Fibroblast of lung (primary cell): ENCODE data around the gene DPP4. TPM values are rescaled to one million over a fixed set of nuclear protein-coding genes. Genes with fewer than 3 reads are reported as not detected.

ENCODE experiments used
- DNase-seq, 2 donors: peaks; one replicate each; pipeline versions ENCODE4 v3.0.0 to v3.0.0-alpha.2; 2010; ENCODE audit warnings: low read depth in 2 of 2
- H2AFZ ChIP-seq: 2 replicates; pipeline ENCODE4 v1.5.1; 2012; ENCODE audit warnings: low read length, control low read depth, inconsistent platforms
- H3K27ac ChIP-seq: 2 replicates; pipeline ENCODE4 v1.5.1; 2011; ENCODE audit warnings: low read length, control low read depth; ENCODE audit not compliant: insufficient read depth
- H3K27me3 ChIP-seq: 2 replicates; pipeline ENCODE4 v1.5.1; 2011; ENCODE audit warnings: mild to moderate bottlenecking, low read length; ENCODE audit not compliant: control insufficient read depth, insufficient read depth
- H3K36me3 ChIP-seq: 2 replicates; pipeline ENCODE4 v1.5.1; 2011; ENCODE audit warnings: low read length; ENCODE audit not compliant: control insufficient read depth, insufficient read depth
- H3K4me1 ChIP-seq: 2 replicates; pipeline ENCODE4 v1.5.1; 2011; ENCODE audit warnings: low read length; ENCODE audit not compliant: control insufficient read depth, insufficient read depth; ENCODE audit errors: extremely low read depth
- H3K4me2 ChIP-seq: 2 replicates; pipeline ENCODE4 v1.5.1; 2011; ENCODE audit warnings: low read length, control low read depth; ENCODE audit not compliant: insufficient read depth; ENCODE audit errors: extremely low read depth
- H3K4me3 ChIP-seq, 4 experiments: fragments of 200-600 bp in 1 of 4; sonication (generic) in 1 of 4; replicated peaks in 1 of 4; 2 replicates each; pipeline ENCODE4 v1.5.1; 2011 to 2016; ENCODE audit warnings: low read length in 4 of 4, low read depth in 3 of 4, mild to moderate bottlenecking in 3 of 4, control low read depth in 2 of 4, inconsistent platforms in 1 of 4, mixed read lengths in 1 of 4; ENCODE audit not compliant: insufficient read depth in 1 of 4; ENCODE audit errors: control extremely low read depth in 1 of 4
- H3K79me2 ChIP-seq: 2 replicates; pipeline ENCODE4 v1.5.1; 2012; ENCODE audit warnings: mild to moderate bottlenecking, low read length, inconsistent platforms; ENCODE audit not compliant: control insufficient read depth, insufficient read depth
- H3K9ac ChIP-seq: 2 replicates; pipeline ENCODE4 v1.5.1; 2011; ENCODE audit warnings: mild to moderate bottlenecking, low read length, control low read depth; ENCODE audit not compliant: insufficient read depth
- H3K9me3 ChIP-seq: 2 replicates; pipeline ENCODE4 v1.5.1; 2012; ENCODE audit warnings: low read depth, low read length; ENCODE audit not compliant: control insufficient read depth, insufficient read depth
- H4K20me1 ChIP-seq: 2 replicates; pipeline ENCODE4 v1.5.1; 2011; ENCODE audit warnings: low read length; ENCODE audit not compliant: control insufficient read depth, insufficient read depth; ENCODE audit errors: extremely low read depth
- EZH2 ChIP-seq: IDR thresholded peaks from 2 replicates; pipeline ENCODE4 v1.5.1; 2012; ENCODE audit warnings: low read length, control low read depth, mild to moderate bottlenecking; ENCODE audit errors: missing control alignments
- polyA minus RNA-seq: library from RNA; depleted of rRNA, polyadenylated mRNA; stranded (reverse); fragments of >200 nt; gene quantifications from 2 replicates; pipeline ENCODE4 v1.2.3, GENCODE V29; 2011; ENCODE audit warnings: low replicate concordance
- polyA plus RNA-seq, 2 donors: library from polyadenylated mRNA; depleted of rRNA in 1 of 2; stranded (reverse) in 1 of 2; unstranded in 1 of 2; fragments of >200 nt; gene quantifications; 2 replicates each; pipeline ENCODE4 v1.2.1, GENCODE V29; 2011 to 2012; ENCODE audit warnings: missing spikeins in 1 of 2
- total RNA-seq: library from RNA; depleted of rRNA; stranded (reverse); fragments of >200 nt; gene quantifications from 2 replicates; pipeline ENCODE4 v1.2.1, GENCODE V29; 2014
- TF ChIP-seq, protein P1 (sequence below), 2 donors: IDR thresholded peaks in 1 of 2; conservative IDR thresholded peaks in 1 of 2; 1 replicate in 1 of 2; 2 replicates in 1 of 2; pipeline ENCODE4 v1.5.1; 2011 to 2012; ENCODE audit warnings: low read length in 2 of 2, control low read depth in 1 of 2, inconsistent platforms in 1 of 2, low read depth in 1 of 2, mild to moderate bottlenecking in 1 of 2

DPP4 gene
- 148 and 297 TPM in 2 replicates for total RNA-seq
- 35.6 and 58.1 TPM in 2 replicates for polyA plus RNA-seq
- 32.5 and 61.7 TPM in 2 replicates for polyA plus RNA-seq (2012)
- 18.6 and 19.3 TPM in 2 replicates for polyA minus RNA-seq

DNA sequence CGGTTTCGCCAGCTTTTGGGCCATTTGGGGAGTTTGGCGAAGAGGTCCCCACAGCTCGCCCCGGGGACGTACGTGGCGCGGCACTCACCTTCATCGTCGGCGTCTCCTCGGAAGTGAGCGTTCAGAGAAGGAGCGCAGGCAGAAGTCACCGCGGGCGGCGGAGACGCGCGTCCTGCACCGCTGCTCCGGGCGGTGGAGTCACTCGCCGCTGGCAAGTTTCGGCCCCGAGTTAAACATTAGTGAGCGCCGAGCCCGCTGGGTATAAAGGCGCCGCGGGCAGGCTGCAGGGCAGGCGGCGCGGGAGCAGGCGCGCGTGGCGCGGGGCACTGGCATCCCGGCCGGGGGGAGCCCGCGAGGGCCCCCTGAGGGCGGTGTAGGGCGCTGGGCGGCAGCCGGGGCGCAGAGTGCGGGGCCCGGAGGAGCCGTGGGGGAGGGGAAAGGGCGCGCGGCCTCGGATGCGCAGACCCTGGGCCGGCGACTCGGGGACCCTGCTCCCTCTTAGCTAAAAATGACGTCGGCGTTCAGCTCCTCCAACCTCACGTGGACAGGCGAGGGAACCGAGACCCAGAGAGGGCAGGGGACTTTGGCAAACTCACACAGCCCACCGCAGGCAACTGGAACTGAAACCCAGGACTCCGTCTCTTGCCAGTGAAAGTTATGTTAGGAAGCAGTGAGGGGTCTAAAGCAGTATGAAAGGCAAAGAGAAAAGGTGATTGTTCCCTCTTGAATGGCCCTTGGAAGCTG lies at the start of gene DPP4:
Gene DPP4 (minus strand): TSS at position 328 of the 744 bp plus-strand sequence. CDS start 234 bp downstream, at position 94.
- peak within 1 kb of the TSS; percentile 35 for H3K27ac ChIP-seq
- peak within 1 kb of the TSS; percentile 30 to 75 (median 65) for H3K4me3 ChIP-seq
- TF ChIP-seq, protein P1, sequence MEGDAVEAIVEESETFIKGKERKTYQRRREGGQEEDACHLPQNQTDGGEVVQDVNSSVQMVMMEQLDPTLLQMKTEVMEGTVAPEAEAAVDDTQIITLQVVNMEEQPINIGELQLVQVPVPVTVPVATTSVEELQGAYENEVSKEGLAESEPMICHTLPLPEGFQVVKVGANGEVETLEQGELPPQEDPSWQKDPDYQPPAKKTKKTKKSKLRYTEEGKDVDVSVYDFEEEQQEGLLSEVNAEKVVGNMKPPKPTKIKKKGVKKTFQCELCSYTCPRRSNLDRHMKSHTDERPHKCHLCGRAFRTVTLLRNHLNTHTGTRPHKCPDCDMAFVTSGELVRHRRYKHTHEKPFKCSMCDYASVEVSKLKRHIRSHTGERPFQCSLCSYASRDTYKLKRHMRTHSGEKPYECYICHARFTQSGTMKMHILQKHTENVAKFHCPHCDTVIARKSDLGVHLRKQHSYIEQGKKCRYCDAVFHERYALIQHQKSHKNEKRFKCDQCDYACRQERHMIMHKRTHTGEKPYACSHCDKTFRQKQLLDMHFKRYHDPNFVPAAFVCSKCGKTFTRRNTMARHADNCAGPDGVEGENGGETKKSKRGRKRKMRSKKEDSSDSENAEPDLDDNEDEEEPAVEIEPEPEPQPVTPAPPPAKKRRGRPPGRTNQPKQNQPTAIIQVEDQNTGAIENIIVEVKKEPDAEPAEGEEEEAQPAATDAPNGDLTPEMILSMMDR (conservative IDR thresholded peaks at IDR 0.05 in 1 of 2, IDR thresholded peaks at IDR 0.05 in 1 of 2; ENCODE audit: low read depth in 1 of 2, low read length in 2 of 2), result no peak
- no peak for TF ChIP-seq EZH2
- H3K4me2 ChIP-seq, result peak within 1 kb of the TSS; percentile 91
- H3K4me1 ChIP-seq, result peaks cover 16% of the 10 kb centered on the region
- peak within 1 kb of the TSS; percentile 82 for H2AFZ ChIP-seq
- no peaks in the 10 kb centered on the region for H4K20me1 ChIP-seq
- H3K27me3 ChIP-seq, result no peaks in the 10 kb centered on the region
- no peaks in the 10 kb centered on the region for H3K36me3 ChIP-seq
- H3K79me2 ChIP-seq, result no peaks in the 10 kb centered on the region
- no peaks in the 10 kb centered on the region for H3K9me3 ChIP-seq
- peak within 1 kb of the TSS; percentile 51 for H3K9ac ChIP-seq
- peak in 1 of 2 donors; percentile 40 for DNase-seq

DNA sequence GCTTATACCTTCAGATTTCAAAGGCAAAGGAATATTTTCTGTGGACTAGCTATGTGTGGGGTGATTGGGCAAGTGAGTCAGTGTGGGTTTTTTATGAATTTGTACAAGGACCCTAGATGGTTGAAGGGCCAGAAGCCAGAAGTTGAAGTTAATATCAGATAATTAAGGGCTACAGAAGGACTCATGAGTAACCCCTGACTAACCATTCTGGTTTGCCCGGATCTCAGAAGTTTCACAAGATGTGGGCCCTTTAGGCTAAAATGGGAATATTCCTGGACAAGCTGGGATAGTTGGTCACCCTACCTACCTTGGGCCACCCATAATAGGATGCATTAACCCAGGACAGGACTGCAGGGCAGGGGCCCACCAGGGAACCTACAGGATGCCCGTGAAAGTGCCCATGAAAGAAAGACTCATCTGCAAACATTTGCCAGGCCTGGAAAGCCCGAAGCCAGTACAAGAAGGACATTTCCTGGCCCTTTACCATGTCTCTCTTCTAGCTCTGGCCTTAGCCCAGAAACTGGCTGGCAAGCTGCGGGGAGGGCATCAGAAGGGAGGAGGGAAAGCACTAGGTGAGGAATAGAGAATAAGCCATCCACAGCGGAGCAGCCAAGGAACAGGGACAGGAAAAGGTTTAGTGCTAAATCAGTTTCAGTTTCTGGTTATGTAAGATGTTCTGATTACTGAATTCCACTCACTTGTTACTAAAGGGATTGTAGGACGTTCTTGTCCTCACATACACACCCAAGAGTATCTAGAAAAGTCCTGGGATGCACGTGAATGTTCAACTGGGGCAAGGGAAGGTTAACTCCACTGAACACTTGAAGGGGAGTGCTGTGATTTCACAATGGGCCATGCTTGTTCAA lies 44.4 kb upstream of the DPP4 start:
- Histone ChIP-seq H3K79me2 (no peaks in the 10 kb centered on the region), H3K27me3 (no peaks in the 10 kb centered on the region), H4K20me1 (no peaks in the 10 kb centered on the region), H3K4me2 (peak overlapping the region; percentile 2), H3K9me3 (no peaks in the 10 kb centered on the region), H3K4me1 (peaks cover 4% of the 10 kb centered on the region), H2AFZ (no peak overlapping the region), H3K27ac (peak overlapping the region; percentile 11), H3K4me3 (no peak overlapping the region), H3K36me3 (no peaks in the 10 kb centered on the region), H3K9ac (no peak overlapping the region)
- DNase-seq, result peak; percentile 35 to 85
- TF ChIP-seq, protein P1 (conservative IDR thresholded peaks at IDR 0.05 in 1 of 2, IDR thresholded peaks at IDR 0.05 in 1 of 2; ENCODE audit: low read depth in 1 of 2, low read length in 2 of 2), result no peak
- no peak for TF ChIP-seq EZH2

DNA sequence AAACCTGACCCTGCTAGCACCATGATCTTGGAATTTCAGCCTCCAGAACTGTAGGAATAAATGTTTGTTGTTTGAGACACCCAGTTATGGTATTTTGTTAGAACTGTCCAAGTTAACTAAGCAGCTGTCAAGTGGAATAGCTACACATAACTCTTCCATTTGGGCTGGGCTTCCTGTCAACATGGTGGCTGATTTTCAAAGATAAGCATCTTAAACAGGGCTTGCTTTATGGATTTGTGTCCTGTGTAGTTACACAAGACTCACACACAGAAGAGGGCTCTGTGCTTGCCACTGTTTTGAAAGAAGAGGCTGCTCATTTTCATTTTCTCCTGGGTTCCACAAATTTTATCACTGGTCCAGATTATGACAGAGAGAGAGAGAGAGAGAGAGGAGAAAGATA lies 42.3 kb upstream of the DPP4 start:
- Histone ChIP-seq H3K4me3 (no peak overlapping the region), H3K27ac (no peak overlapping the region), H3K9me3 (no peaks in the 10 kb centered on the region), H3K9ac (no peak overlapping the region), H3K36me3 (no peaks in the 10 kb centered on the region), H3K27me3 (no peaks in the 10 kb centered on the region), H3K4me1 (peaks cover 7% of the 10 kb centered on the region), H4K20me1 (no peaks in the 10 kb centered on the region), H3K4me2 (no peak overlapping the region), H3K79me2 (no peaks in the 10 kb centered on the region), H2AFZ (no peak overlapping the region)
- no peak for DNase-seq
- TF ChIP-seq, protein P1 (conservative IDR thresholded peaks at IDR 0.05 in 1 of 2, IDR thresholded peaks at IDR 0.05 in 1 of 2; ENCODE audit: low read depth in 1 of 2, low read length in 2 of 2), result no peak
- TF ChIP-seq EZH2, result no peak
